ENCODE measurements around the gene DLGAP1. TPM values are rescaled to one million over a fixed set of nuclear protein-coding genes. Genes with fewer than 3 reads are reported as not detected.

DLGAP1 gene
- total and polyA plus RNA-seq, 2 of the 13 experiments (the other 11 are each of a cell fraction or from before 2014, with no cell fraction given): 0.01 TPM; not detected in 1

DNA sequence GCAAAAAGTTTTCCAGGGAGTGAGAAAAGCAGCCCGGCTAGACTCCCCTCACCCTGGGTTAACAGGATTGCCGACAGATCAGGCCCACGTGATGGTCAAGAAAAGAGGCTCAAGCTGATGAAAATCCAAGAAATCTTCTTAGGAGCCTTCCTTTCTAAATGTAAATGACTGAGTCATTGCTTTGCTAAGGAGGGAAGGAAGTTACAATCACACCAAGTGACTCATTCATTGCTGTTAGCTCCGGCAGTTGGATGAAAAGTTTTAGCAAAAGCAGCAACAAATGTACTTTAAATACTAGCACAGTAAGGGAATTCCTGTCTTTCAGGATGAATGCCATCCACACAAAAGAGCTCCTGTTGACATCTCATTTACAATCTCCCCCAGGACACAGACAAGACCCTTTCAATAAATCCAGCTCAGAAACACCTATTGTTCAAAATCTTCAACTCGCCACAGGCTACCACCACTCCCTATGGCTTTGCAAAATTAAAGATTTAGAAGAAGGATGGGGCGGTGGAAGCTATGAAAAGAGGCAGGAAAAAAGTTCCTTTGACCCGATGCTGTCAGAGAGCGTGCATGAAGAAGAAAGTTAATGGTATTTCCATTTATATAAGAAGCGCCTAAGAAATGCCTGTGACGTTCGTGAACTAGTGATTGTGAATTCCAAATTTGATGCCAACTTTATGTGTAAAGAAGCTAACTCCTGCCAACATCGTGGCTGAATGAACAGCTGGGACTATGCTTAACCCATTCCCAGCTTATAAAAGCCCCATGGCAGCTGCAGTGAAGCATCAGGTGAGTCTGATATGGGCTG lies 851.5 kb downstream of the DLGAP1 start (continued):
- TF ChIP-seq ZBTB39 (CRISPR knock-in tag; IDR thresholded peaks at IDR 0.05) (no peak), KAT8 (CRISPR knock-in tag; IDR thresholded peaks at IDR 0.05) (0 out of 2 replicates have a peak, but pooled peaks have one; percentile 13), CSRNP1 (CRISPR knock-in tag; IDR thresholded peaks at IDR 0.05) (no peak), KIAA2018 (CRISPR knock-in tag; IDR thresholded peaks at IDR 0.05; ENCODE audit: borderline replicate concordance) (no peak), MATR3 (CRISPR knock-in tag; IDR thresholded peaks at IDR 0.05) (no peak), ZNF749 (CRISPR knock-in tag; IDR thresholded peaks at IDR 0.05; ENCODE audit: borderline replicate concordance) (no peak), SALL2 (CRISPR knock-in tag; IDR thresholded peaks at IDR 0.05) (no peak), TGIF2 (CRISPR knock-in tag; IDR thresholded peaks at IDR 0.05) (no peak)
- TF ChIP-seq, protein P1, sequence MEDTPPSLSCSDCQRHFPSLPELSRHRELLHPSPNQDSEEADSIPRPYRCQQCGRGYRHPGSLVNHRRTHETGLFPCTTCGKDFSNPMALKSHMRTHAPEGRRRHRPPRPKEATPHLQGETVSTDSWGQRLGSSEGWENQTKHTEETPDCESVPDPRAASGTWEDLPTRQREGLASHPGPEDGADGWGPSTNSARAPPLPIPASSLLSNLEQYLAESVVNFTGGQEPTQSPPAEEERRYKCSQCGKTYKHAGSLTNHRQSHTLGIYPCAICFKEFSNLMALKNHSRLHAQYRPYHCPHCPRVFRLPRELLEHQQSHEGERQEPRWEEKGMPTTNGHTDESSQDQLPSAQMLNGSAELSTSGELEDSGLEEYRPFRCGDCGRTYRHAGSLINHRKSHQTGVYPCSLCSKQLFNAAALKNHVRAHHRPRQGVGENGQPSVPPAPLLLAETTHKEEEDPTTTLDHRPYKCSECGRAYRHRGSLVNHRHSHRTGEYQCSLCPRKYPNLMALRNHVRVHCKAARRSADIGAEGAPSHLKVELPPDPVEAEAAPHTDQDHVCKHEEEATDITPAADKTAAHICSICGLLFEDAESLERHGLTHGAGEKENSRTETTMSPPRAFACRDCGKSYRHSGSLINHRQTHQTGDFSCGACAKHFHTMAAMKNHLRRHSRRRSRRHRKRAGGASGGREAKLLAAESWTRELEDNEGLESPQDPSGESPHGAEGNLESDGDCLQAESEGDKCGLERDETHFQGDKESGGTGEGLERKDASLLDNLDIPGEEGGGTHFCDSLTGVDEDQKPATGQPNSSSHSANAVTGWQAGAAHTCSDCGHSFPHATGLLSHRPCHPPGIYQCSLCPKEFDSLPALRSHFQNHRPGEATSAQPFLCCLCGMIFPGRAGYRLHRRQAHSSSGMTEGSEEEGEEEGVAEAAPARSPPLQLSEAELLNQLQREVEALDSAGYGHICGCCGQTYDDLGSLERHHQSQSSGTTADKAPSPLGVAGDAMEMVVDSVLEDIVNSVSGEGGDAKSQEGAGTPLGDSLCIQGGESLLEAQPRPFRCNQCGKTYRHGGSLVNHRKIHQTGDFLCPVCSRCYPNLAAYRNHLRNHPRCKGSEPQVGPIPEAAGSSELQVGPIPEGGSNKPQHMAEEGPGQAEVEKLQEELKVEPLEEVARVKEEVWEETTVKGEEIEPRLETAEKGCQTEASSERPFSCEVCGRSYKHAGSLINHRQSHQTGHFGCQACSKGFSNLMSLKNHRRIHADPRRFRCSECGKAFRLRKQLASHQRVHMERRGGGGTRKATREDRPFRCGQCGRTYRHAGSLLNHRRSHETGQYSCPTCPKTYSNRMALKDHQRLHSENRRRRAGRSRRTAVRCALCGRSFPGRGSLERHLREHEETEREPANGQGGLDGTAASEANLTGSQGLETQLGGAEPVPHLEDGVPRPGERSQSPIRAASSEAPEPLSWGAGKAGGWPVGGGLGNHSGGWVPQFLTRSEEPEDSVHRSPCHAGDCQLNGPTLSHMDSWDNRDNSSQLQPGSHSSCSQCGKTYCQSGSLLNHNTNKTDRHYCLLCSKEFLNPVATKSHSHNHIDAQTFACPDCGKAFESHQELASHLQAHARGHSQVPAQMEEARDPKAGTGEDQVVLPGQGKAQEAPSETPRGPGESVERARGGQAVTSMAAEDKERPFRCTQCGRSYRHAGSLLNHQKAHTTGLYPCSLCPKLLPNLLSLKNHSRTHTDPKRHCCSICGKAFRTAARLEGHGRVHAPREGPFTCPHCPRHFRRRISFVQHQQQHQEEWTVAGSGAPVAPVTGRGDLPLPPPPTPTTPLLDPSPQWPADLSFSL (CRISPR knock-in tag; IDR thresholded peaks at IDR 0.05): no peak

All from HepG2 (cell line).